ENCODE results near the gene SPRR2G.

SPRR2G gene

DNA sequence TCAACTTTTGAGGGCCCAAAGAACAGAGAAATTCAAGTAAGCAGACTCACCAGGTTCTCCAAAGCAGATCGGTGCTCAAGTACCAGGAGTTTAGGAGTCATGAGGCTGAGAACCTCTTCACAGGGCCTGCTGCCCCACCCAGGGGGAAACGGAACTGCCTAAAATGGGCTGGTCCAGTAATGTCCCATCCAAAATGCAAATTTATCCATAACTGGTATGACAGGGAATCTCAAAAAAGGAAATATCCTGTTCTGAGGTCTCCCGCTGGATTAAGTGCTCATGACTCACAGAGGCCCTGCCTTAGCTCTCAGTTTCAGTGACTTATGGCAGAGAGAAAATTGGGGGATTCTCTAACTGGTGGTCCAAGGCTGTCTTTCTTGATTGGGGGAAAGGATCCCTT, 9.3 kb downstream of the SPRR2G start:
- no peaks in the 10 kb centered on the region for H3K4me1 ChIP-seq (ENCODE audit: control insufficient read depth, insufficient read depth, low read depth, low read length)
- no peaks in the 10 kb centered on the region for H3K9me3 ChIP-seq (ENCODE audit: control insufficient read depth, low read length)
- no peak overlapping the region for H3K9ac ChIP-seq (ENCODE audit: low read length)
- H2AK5ac ChIP-seq (ENCODE audit: low read length, severe bottlenecking): no peak overlapping the region
- H3K4ac ChIP-seq (ENCODE audit: low read depth in 1 of 2, low read length in 2 of 2): no peak overlapping the region
- no peak overlapping the region for H2BK5ac ChIP-seq (ENCODE audit: low read depth, low read length, poor library complexity, severe bottlenecking)
- no peak overlapping the region for H3K4me3 ChIP-seq (ENCODE audit: insufficient read depth in 1 of 2, low read depth in 1 of 2, low read length in 2 of 2)
- peaks cover 0 to 3% of the 10 kb centered on the region in 2 experiments for H3K27me3 ChIP-seq (ENCODE audit: control insufficient read depth in 1 of 2, insufficient read depth in 1 of 2, low read length in 2 of 2)
- no peak overlapping the region for H3K18ac ChIP-seq (ENCODE audit: low read depth in 1 of 2, low read length in 2 of 2)
- H3K79me1 ChIP-seq (replicated peaks; ENCODE audit: low read length, poor library complexity, severe bottlenecking): no peaks in the 10 kb centered on the region
- DNase-seq: no peak
- H3K36me3 ChIP-seq (ENCODE audit: control insufficient read depth in 1 of 2, insufficient read depth in 2 of 2, low read depth in 1 of 2, low read length in 2 of 2): no peaks in the 10 kb centered on the region
- no peak overlapping the region for H3K23ac ChIP-seq (ENCODE audit: low read length in 2 of 2)
- H3K14ac ChIP-seq (ENCODE audit: low read length in 2 of 2): no peak overlapping the region
- no peak overlapping the region for H4K8ac ChIP-seq (ENCODE audit: low read length)
- H2BK120ac ChIP-seq (ENCODE audit: low read depth, low read length): no peak overlapping the region
- no peak overlapping the region for H2BK15ac ChIP-seq (ENCODE audit: low read depth, poor library complexity, severe bottlenecking)
- no peak overlapping the region for H3K27ac ChIP-seq (ENCODE audit: low read length, poor library complexity, severe bottlenecking)
- 86% methylated on average over 3 of the region's 3 CpGs for WGBS
- no peak overlapping the region for H4K91ac ChIP-seq (ENCODE audit: low read length)
- H2BK12ac ChIP-seq (ENCODE audit: low read length in 2 of 2): no peak overlapping the region
- H3K4me2 ChIP-seq (ENCODE audit: low read length, poor library complexity, severe bottlenecking): no peak overlapping the region
- no peak overlapping the region for H2AFZ ChIP-seq (ENCODE audit: low read depth, low read length)

DNA sequence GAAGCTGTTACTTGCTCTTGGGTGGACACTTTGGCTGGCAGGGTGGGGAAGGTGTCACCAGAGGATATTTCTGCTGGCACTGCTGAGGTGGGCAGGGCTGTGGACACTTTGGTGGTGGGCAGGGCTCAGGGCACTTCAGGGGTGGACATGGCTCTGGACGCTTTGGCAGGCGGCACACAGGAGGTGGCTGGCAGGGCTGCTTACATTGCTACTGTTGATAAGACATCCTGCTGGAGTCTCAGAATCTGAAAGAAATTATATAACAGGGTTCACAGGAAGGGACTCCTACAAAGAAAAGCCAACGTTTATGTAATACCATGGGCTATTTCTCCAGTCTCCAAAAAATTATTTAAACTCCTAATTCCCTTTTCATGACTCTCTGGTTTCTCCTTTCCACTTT, 10.2 kb downstream of the SPRR2G start:
- Histone ChIP-seq H3K27ac (ENCODE audit: low read length, poor library complexity, severe bottlenecking) (no peak overlapping the region), H3K18ac (ENCODE audit: low read depth in 1 of 2, low read length in 2 of 2) (no peak overlapping the region), H3K4me2 (ENCODE audit: low read length, poor library complexity, severe bottlenecking) (no peak overlapping the region), H3K9ac (ENCODE audit: low read length) (no peak overlapping the region), H2AFZ (ENCODE audit: low read depth, low read length) (no peak overlapping the region), H2BK120ac (ENCODE audit: low read depth, low read length) (no peak overlapping the region), H3K79me1 (replicated peaks; ENCODE audit: low read length, poor library complexity, severe bottlenecking) (no peaks in the 10 kb centered on the region), H2BK15ac (ENCODE audit: low read depth, poor library complexity, severe bottlenecking) (no peak overlapping the region), H2AK5ac (ENCODE audit: low read length, severe bottlenecking) (no peak overlapping the region), H3K4me1 (ENCODE audit: control insufficient read depth, insufficient read depth, low read depth, low read length) (no peaks in the 10 kb centered on the region), H3K4me3 (ENCODE audit: insufficient read depth in 1 of 2, low read depth in 1 of 2, low read length in 2 of 2) (no peak overlapping the region), H3K4ac (ENCODE audit: low read depth in 1 of 2, low read length in 2 of 2) (no peak overlapping the region), H2BK5ac (ENCODE audit: low read depth, low read length, poor library complexity, severe bottlenecking) (no peak overlapping the region), H3K9me3 (ENCODE audit: control insufficient read depth, low read length) (no peaks in the 10 kb centered on the region), H3K23ac (ENCODE audit: low read length in 2 of 2) (no peak overlapping the region), H3K14ac (ENCODE audit: low read length in 2 of 2) (no peak overlapping the region), H4K91ac (ENCODE audit: low read length) (no peak overlapping the region), H3K27me3 (ENCODE audit: control insufficient read depth in 1 of 2, insufficient read depth in 1 of 2, low read length in 2 of 2) (no peaks in the 10 kb centered on the region), H4K8ac (ENCODE audit: low read length) (no peak overlapping the region), H3K36me3 (ENCODE audit: control insufficient read depth in 1 of 2, insufficient read depth in 2 of 2, low read depth in 1 of 2, low read length in 2 of 2) (no peaks in the 10 kb centered on the region), H2BK12ac (ENCODE audit: low read length in 2 of 2) (no peak overlapping the region)
- no peak for DNase-seq
- WGBS: 19% methylated on average over 1 of the region's 3 CpGs

DNA sequence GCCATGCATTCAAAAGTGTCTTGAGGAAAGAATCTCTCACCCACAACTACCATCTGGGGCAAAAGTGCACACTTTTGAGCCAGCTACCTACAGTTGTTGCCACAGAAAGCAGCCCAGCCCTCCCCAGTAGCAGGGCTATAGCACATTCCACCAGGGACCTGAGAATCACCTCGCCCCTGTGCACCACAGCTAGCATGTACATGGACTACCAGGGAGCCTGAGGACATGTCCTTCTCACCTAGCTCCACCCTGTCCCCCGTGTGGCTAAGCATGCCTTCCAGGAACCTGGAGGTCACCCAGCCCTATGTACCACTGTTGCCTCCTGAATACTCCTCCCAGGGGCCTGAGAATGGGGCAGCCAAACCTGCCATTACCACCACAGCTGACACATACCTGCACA, 16.9 kb downstream of the SPRR2G start:
- H3K23ac ChIP-seq (ENCODE audit: low read length in 2 of 2): no peak overlapping the region
- H3K18ac ChIP-seq (ENCODE audit: low read depth in 1 of 2, low read length in 2 of 2): no peak overlapping the region
- H3K9me3 ChIP-seq (ENCODE audit: control insufficient read depth, low read length): no peaks in the 10 kb centered on the region
- H2BK15ac ChIP-seq (ENCODE audit: low read depth, poor library complexity, severe bottlenecking): no peak overlapping the region
- H4K8ac ChIP-seq (ENCODE audit: low read length): no peak overlapping the region
- no peak overlapping the region for H2BK5ac ChIP-seq (ENCODE audit: low read depth, low read length, poor library complexity, severe bottlenecking)
- no peaks in the 10 kb centered on the region for H3K27me3 ChIP-seq (ENCODE audit: control insufficient read depth in 1 of 2, insufficient read depth in 1 of 2, low read length in 2 of 2)
- no peak overlapping the region for H3K27ac ChIP-seq (ENCODE audit: low read length, poor library complexity, severe bottlenecking)
- H2BK120ac ChIP-seq (ENCODE audit: low read depth, low read length): no peak overlapping the region
- no peak overlapping the region for H3K4ac ChIP-seq (ENCODE audit: low read depth in 1 of 2, low read length in 2 of 2)
- no peak overlapping the region for H3K4me3 ChIP-seq (ENCODE audit: insufficient read depth in 1 of 2, low read depth in 1 of 2, low read length in 2 of 2)
- no peak overlapping the region for H2AK5ac ChIP-seq (ENCODE audit: low read length, severe bottlenecking)
- H3K79me1 ChIP-seq (replicated peaks; ENCODE audit: low read length, poor library complexity, severe bottlenecking): no peaks in the 10 kb centered on the region
- H2AFZ ChIP-seq (ENCODE audit: low read depth, low read length): no peak overlapping the region
- H2BK12ac ChIP-seq (ENCODE audit: low read length in 2 of 2): no peak overlapping the region
- WGBS: 32% methylated on average over 2 of the region's 2 CpGs
- no peak overlapping the region for H3K9ac ChIP-seq (ENCODE audit: low read length)
- no peak overlapping the region for H3K4me2 ChIP-seq (ENCODE audit: low read length, poor library complexity, severe bottlenecking)
- DNase-seq: no peak
- no peak overlapping the region for H4K91ac ChIP-seq (ENCODE audit: low read length)
- no peaks in the 10 kb centered on the region for H3K36me3 ChIP-seq (ENCODE audit: control insufficient read depth in 1 of 2, insufficient read depth in 2 of 2, low read depth in 1 of 2, low read length in 2 of 2)
- H3K14ac ChIP-seq (ENCODE audit: low read length in 2 of 2): no peak overlapping the region
- H3K4me1 ChIP-seq (ENCODE audit: control insufficient read depth, insufficient read depth, low read depth, low read length): no peaks in the 10 kb centered on the region

DNA sequence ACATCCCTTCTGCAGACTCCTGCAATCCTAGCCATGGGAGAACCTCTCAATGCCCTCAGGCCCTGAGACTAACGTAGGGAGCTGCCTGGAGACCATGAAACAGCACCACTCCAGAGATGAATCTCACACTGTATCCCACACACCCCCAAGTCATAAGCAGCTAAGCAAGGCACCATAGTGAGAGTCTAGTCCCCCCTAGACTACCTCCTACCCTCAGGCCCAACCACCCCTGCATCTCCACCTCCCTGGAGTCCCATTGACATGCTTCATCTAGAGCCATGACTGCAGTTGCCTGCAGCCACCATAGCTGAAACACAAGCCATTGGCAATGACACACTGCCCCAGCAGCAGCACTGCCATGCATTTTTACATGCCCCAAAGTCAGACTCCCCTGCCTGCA, 17.4 kb downstream of the SPRR2G start:
- Histone ChIP-seq H3K79me1 (replicated peaks; ENCODE audit: low read length, poor library complexity, severe bottlenecking) (no peaks in the 10 kb centered on the region), H3K4me2 (ENCODE audit: low read length, poor library complexity, severe bottlenecking) (no peak overlapping the region), H3K4ac (ENCODE audit: low read depth in 1 of 2, low read length in 2 of 2) (no peak overlapping the region), H3K27ac (ENCODE audit: low read length, poor library complexity, severe bottlenecking) (no peak overlapping the region), H2BK5ac (ENCODE audit: low read depth, low read length, poor library complexity, severe bottlenecking) (no peak overlapping the region), H2BK15ac (ENCODE audit: low read depth, poor library complexity, severe bottlenecking) (no peak overlapping the region), H2AFZ (ENCODE audit: low read depth, low read length) (no peak overlapping the region), H3K4me1 (ENCODE audit: control insufficient read depth, insufficient read depth, low read depth, low read length) (no peaks in the 10 kb centered on the region), H3K23ac (ENCODE audit: low read length in 2 of 2) (no peak overlapping the region), H3K27me3 (ENCODE audit: control insufficient read depth in 1 of 2, insufficient read depth in 1 of 2, low read length in 2 of 2) (no peaks in the 10 kb centered on the region), H3K9ac (ENCODE audit: low read length) (no peak overlapping the region), H3K4me3 (ENCODE audit: insufficient read depth in 1 of 2, low read depth in 1 of 2, low read length in 2 of 2) (no peak overlapping the region), H2AK5ac (ENCODE audit: low read length, severe bottlenecking) (no peak overlapping the region), H4K8ac (ENCODE audit: low read length) (no peak overlapping the region), H3K14ac (ENCODE audit: low read length in 2 of 2) (no peak overlapping the region), H3K36me3 (ENCODE audit: control insufficient read depth in 1 of 2, insufficient read depth in 2 of 2, low read depth in 1 of 2, low read length in 2 of 2) (no peaks in the 10 kb centered on the region), H3K9me3 (ENCODE audit: control insufficient read depth, low read length) (no peaks in the 10 kb centered on the region), H2BK12ac (ENCODE audit: low read length in 2 of 2) (no peak overlapping the region), H2BK120ac (ENCODE audit: low read depth, low read length) (no peak overlapping the region), H3K18ac (ENCODE audit: low read depth in 1 of 2, low read length in 2 of 2) (no peak overlapping the region), H4K91ac (ENCODE audit: low read length) (no peak overlapping the region)
- 75% methylated on average over 1 of the region's 1 CpG for WGBS
- DNase-seq: no peak

All from mesenchymal stem cell (in vitro differentiated cells and primary cell).